Measurements from ENCODE around the gene COQ6.
"Not testable (repeated sequence)": the region's sequence is repeated elsewhere in the genome, so short reads cannot be mapped to it uniquely, and the experiment has no call there.

COQ6 gene

GRCh38 chr14:73988065-73988464, 38.0 kb downstream of the COQ6 start:
- no peak for DNase-seq (ENCODE audit: low spot score)

- DNase-seq (ENCODE audit: low spot score) = not testable (repeated sequence)
These were observed 38.6 kb downstream of the COQ6 start for GRCh38 chr14:73988656-73989055.

- no peak for DNase-seq (ENCODE audit: low spot score)
These were observed 41.0 kb downstream of the COQ6 start for GRCh38 chr14:73991092-73991491.

DNA sequence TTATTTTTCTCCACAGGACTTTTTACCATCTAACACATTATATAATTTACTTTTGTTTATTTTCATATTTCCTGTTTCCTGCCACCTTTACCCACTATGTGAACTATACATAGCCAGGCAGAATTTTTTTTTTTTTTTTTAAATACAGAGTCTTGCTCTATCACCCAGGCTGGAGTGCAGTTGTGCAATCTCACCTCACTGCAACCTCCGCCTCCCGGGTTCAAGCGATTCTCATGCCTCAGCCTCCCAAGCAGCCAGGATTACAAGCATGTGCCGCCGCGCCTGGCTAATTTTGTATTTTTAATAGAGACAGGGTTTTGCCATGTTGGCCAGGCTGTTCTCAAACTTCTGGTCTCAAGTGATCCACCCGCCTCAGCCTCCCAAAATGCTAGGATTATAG, 44.8 kb downstream of the COQ6 start:
- not testable (repeated sequence) for DNase-seq (ENCODE audit: low spot score)

DNA sequence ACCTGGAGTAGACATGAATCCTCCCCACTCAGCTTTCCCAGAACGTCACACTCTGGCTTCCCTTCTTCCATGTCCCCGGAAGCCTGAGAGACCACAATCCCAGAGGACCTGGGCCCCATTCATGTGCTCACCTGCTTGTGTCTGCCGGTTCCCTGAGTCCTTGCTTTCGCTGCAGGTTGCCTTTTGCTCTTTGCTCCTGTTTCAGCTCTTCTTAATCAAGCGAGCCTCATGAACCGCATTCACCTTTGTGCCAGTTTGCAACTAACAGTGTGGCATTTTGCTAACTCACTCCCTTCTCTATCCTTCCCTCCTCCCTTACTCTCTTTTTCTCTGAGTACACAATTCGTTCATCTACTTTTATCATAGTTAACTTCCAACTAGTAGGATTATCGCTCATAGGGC, 45.9 kb downstream of the COQ6 start:
- DNase-seq (ENCODE audit: low spot score) = no peak

- no peak for DNase-seq (ENCODE audit: low spot score)
These were observed 46.6 kb downstream of the COQ6 start for GRCh38 chr14:73996731-73997107.

DNA sequence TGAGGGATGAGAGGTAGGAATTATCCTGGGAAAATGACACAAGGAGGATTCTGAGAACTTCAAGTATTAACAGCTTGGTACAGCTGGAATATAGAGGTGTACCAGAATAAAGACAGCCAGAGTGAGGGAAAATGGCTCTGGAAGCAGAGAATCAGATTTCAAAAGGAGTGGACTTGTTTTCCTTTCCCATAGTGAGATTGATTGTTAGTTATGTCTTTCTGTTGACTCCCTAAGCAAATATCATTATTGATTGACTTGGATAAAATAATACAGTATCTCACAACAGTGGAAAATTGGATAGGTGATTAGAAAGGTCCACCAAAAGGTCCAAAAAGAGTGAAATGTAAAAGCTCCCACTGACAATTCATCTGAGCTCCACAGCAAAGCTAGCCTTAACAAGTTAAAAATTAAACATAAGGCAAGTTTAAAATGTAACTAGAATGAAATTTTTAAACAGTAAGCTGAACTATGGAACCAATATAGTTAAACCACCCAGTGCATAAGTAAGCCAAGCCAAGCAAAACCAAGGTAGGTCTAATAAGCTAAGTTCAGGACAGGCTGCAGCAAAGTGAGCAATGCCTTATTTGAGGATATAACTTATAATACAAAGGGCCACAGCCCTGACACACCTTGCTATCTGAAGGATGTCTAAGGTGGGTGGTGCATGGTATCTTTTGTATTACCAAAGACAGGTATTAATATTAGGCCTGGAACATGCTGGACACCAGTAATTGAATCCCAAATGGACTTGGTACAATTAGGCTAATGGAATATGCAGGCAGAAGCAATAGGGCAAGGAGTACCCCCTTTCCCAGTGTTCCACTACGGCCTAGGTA, 47.2 kb downstream of the COQ6 start:
- no peak for DNase-seq (ENCODE audit: low spot score)

DNA sequence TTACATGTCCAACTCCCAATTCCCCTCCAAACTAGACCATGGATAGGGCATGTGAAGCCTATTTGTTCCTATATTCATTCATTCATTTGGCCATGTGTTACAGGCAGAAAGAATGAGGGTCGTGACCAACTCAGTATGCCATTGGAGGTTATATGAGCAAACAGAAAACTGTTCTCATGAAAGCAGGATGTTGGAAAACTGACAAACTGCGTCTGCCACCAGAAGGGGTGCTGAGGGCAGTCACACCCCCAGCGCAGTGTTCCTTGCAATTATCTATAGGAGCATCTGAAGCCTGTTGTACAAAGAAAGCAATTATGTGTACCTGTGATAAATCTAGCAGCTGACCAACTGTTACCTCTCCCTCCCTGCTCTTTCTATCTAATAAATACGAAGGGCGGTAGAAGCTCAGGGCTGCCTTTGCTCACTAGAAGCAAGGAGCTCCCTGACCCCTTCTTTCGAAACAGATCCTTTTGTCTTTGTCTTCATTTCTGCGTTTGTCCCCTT, 47.9 kb downstream of the COQ6 start:
- DNase-seq (ENCODE audit: low spot score) = no peak

DNA sequence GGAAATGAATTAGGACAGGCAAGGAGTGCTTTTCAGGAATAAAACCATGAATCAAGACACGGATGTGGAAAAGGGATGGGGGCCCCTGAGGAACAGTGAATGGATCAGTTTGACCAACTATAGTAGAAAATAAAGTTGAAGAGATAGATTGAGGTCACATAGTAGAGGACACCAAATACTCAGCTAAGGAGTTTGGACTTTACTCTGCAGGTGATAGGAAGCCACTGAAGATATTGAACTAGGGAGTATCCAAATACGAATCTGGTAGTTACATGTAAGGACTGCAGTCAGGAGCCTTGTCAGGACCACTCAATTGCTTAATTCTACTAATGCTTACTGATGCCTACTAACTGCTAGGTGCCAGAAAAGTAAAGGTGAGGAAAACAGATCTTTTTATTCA, 48.6 kb downstream of the COQ6 start:
- DNase-seq (ENCODE audit: low spot score) = no peak

- DNase-seq (ENCODE audit: low spot score) = not testable (repeated sequence)
These were observed 55.6 kb downstream of the COQ6 start for GRCh38 chr14:74005664-74006063.

DNA sequence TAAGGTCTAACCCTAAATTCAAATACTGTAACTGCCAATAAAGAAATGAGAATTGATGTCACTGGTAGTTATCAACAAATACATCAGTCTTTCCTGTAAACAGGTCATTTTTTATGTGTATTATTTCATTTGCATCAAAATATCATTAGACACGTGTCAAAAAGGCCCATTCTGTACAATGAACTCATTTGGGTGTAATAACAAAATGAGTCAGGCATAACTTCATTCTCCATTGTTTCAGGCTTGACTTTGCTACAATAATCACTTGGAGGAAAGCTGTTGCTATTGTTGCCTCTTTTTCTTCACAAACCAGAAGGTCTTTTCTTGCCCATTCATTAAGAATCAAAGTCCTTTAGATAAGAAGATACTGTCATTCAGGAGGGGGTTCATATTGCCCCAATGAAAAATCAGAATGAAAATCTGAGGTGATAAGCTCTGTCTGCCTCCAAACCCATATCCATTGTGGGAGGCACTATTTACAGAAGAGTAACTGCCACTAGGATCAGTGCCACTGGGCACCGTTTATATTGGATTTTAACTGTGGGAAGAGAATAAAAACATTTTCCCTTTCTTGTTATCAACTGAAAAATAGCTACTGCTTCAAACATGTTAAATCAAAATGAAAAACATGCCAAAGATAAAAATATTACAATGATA, 58.9 kb downstream of the COQ6 start:
- no peak for DNase-seq (ENCODE audit: low spot score)
